ENCODE measurements around the gene LEP.

The LEP gene

DNA sequence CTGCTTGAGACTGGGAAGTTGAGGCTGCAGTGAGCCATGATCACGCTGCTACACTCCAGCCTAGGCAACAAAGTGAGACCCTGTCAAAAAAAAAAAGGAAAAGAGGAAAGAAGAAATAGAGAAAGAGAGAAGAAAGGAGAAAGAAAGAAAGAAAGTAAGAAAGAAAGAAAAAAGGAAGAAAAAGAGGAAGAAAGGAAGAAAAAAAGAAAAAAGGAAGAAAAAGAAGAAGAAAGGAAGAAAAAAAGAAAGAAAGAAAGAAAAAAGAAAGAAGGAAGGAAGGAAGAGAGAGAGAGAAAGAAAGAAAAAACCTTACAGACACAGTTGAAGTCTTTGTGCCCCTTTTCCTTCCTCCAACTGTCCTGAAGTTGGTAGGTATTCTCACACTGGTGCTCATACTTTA lies 26.6 kb upstream of the LEP start:
- Histone ChIP-seq H3K4me3 (ENCODE audit: low read length) (no peak overlapping the region), H3K27ac (ENCODE audit: low read length) (no peak overlapping the region), H3K9me3 (ENCODE audit: insufficient read depth, low read depth, low read length) (no peaks in the 10 kb centered on the region), H3K27me3 (ENCODE audit: insufficient read depth, low read length) (peaks cover 16% of the 10 kb centered on the region), H3K4me1 (ENCODE audit: insufficient read depth, low read length) (peaks cover 20% of the 10 kb centered on the region; the same call in 1 of the 2 replicates), H3K36me3 (ENCODE audit: insufficient read depth, low read depth, low read length) (no peaks in the 10 kb centered on the region), H3K9ac (ENCODE audit: low read depth, low read length) (no peak overlapping the region)

DNA sequence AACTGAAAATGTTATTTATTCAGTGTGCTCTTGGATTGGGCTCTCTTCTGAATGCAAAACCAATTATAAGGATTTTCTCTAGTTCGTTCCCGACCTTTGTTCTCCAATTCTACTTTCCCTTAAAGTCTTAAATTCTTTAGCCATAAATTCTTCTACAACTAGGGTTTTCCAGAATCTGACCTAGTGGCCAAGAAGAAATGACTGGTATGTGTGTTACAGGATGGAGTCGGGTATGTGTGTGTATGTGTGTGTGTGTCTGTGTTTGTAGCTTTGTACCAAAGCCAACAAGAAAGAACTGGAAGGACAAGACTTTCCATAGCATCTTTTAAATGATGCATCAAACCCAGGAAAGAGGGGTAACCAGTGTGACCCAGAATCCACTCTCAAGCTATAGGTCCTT lies 25.8 kb upstream of the LEP start:
- Histone ChIP-seq H3K4me1 (ENCODE audit: insufficient read depth, low read length) (peaks cover 20% of the 10 kb centered on the region; the same call in 1 of the 2 replicates), H3K27ac (ENCODE audit: low read length) (no peak overlapping the region), H3K9me3 (ENCODE audit: insufficient read depth, low read depth, low read length) (no peaks in the 10 kb centered on the region), H3K4me3 (ENCODE audit: low read length) (no peak overlapping the region), H3K27me3 (ENCODE audit: insufficient read depth, low read length) (peaks cover 19% of the 10 kb centered on the region), H3K9ac (ENCODE audit: low read depth, low read length) (no peak overlapping the region), H3K36me3 (ENCODE audit: insufficient read depth, low read depth, low read length) (no peaks in the 10 kb centered on the region)

DNA sequence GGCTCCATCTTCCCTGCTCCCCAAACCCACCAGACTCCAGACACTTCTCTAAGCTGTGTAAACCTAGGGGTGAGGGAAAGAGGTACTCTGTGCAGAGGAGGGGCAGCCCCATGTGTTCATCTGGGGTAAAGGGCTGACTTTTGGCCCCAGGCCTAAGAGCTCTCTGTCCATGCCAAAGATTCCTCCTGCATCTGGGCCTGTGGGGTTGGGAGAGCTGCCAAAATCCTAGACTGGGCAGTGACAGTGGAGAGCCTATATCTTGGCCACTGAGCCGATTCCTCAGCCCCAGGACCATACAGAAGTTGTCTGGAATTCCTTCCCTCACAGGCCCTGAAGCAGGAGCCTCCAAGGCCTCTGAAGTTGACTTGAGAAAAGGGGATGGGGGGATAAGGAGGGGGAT lies 25.3 kb upstream of the LEP start:
- H3K4me1 ChIP-seq (ENCODE audit: insufficient read depth, low read length), result peaks cover 20% of the 10 kb centered on the region; the same call in 1 of the 2 replicates
- H3K9me3 ChIP-seq (ENCODE audit: insufficient read depth, low read depth, low read length), result no peaks in the 10 kb centered on the region
- no peak overlapping the region for H3K9ac ChIP-seq (ENCODE audit: low read depth, low read length)
- no peak overlapping the region for H3K4me3 ChIP-seq (ENCODE audit: low read length)
- peaks cover 17% of the 10 kb centered on the region for H3K27me3 ChIP-seq (ENCODE audit: insufficient read depth, low read length)
- H3K36me3 ChIP-seq (ENCODE audit: insufficient read depth, low read depth, low read length), result no peaks in the 10 kb centered on the region
- no peak overlapping the region for H3K27ac ChIP-seq (ENCODE audit: low read length)

DNA sequence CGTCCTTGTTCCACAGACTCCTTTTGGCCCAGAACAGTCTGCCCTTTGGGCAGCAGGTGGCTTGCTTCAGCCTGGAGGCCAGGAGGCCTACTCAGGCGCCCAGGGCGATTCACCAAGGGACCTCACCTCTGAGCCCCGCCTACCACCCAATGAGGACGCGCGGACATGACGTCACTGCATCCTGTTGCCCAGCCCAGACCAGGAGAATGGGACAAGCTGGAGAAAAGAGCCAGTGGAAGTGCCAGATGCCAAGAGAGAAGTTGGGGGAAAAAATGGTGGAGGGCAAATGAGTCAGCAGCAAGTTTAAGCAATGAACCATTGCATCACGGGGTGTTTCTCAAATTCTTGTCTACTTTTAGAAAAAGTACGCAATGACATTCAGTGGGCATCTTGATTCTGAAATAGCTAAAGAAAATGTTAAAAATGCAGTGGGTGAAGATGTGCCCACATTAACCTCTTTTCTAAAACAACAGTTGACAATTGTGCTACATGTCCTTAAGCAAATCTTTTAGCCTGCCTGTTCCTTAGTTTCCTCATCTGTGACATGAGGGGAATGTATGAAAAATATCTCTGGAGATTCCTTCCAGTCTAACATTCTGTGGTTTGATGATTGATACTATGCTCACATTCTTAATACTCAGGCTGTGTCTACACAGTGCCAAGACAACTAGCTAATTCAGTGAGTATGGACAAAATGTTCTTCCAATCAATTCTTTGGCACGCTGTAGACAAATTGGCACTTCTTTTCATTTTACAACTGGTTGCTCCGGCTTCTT lies 23.9 kb upstream of the LEP start:
- H3K36me3 ChIP-seq (ENCODE audit: insufficient read depth, low read depth, low read length), result no peaks in the 10 kb centered on the region

DNA sequence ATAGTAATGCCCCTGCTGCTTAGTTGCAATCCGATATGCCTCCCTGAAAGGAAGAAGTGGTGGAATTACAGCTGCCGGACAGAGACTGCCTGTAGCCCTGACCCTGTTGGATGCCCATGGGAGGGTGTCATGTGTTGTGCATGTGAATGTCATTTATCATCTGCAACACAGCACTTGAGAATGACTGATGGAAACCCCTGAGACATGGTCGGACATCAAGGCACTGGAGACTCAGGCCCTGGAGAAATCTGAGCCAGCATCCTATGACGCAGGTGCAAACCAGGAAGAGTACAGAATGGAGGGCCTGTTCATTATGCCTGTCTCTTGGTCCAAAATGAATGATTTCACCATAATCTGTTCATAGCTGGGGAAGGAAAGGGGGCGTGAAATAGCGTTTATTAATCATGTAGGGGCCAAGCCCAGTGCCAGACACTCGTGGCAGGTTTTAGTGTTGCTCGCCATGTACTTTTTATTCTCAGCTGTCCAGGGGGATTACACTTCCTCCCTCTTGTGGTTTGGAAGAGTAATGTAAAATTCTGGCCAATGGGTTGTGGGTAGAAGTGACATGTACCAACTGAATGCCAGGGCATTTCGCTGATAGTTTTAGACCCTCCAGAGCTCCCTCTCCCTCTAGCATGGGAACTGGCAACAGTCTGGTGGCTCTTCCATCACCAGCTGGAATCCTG lies 23.0 kb upstream of the LEP start:
- no peaks in the 10 kb centered on the region for H3K9me3 ChIP-seq (ENCODE audit: insufficient read depth, low read depth, low read length)
- H3K36me3 ChIP-seq (ENCODE audit: insufficient read depth, low read depth, low read length), result no peaks in the 10 kb centered on the region
- no peak overlapping the region for H3K9ac ChIP-seq (ENCODE audit: low read depth, low read length)
- H3K27ac ChIP-seq (ENCODE audit: low read length), result no peak overlapping the region
- H3K4me3 ChIP-seq (ENCODE audit: low read length), result no peak overlapping the region
- H3K27me3 ChIP-seq (ENCODE audit: insufficient read depth, low read length), result peaks cover 21% of the 10 kb centered on the region; the same call in 1 of the 2 replicates
- H3K4me1 ChIP-seq (ENCODE audit: insufficient read depth, low read length), result peaks cover 8% of the 10 kb centered on the region; the same call in 1 of the 2 replicates

More for the DNA sequence above, 23.9 kb upstream of the LEP start:
- Histone ChIP-seq H3K9ac (ENCODE audit: low read depth, low read length) (no peak overlapping the region), H3K27ac (ENCODE audit: low read length) (no peak overlapping the region), H3K4me1 (ENCODE audit: insufficient read depth, low read length) (peaks cover 13% of the 10 kb centered on the region; the same call in 1 of the 2 replicates), H3K27me3 (ENCODE audit: insufficient read depth, low read length) (peaks cover 15% of the 10 kb centered on the region; the same call in 1 of the 2 replicates), H3K4me3 (ENCODE audit: low read length) (no peak overlapping the region), H3K9me3 (ENCODE audit: insufficient read depth, low read depth, low read length) (no peaks in the 10 kb centered on the region)

DNA sequence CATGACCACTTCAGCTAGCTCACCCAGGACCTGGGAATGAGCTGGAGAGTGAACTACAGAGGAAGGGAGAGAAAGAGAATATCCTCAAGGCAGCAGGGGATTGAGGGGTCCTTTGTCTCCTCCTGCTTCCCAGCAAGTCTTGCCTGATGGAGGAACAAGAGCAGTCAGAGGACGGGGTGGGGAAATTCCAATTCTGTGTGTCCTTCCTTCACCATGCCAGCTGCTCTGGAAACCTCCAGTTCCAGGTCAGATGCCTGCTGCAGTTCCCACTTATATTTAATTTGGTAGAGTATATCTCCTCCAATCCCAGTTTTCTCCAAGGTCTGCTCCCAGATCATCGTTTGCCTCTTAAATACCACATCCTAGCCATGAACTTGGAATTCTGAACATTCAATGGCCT lies 21.4 kb upstream of the LEP start:
- no peak overlapping the region for H3K27ac ChIP-seq (ENCODE audit: low read length)
- H3K9me3 ChIP-seq (ENCODE audit: insufficient read depth, low read depth, low read length), result no peaks in the 10 kb centered on the region
- H3K4me1 ChIP-seq (ENCODE audit: insufficient read depth, low read length), result peaks cover 6% of the 10 kb centered on the region; the same call in 1 of the 2 replicates
- H3K9ac ChIP-seq (ENCODE audit: low read depth, low read length), result no peak overlapping the region
- H3K4me3 ChIP-seq (ENCODE audit: low read length), result no peak overlapping the region
- H3K27me3 ChIP-seq (ENCODE audit: insufficient read depth, low read length), result peaks cover 22% of the 10 kb centered on the region; the same call in 1 of the 2 replicates
- no peaks in the 10 kb centered on the region for H3K36me3 ChIP-seq (ENCODE audit: insufficient read depth, low read depth, low read length)

DNA sequence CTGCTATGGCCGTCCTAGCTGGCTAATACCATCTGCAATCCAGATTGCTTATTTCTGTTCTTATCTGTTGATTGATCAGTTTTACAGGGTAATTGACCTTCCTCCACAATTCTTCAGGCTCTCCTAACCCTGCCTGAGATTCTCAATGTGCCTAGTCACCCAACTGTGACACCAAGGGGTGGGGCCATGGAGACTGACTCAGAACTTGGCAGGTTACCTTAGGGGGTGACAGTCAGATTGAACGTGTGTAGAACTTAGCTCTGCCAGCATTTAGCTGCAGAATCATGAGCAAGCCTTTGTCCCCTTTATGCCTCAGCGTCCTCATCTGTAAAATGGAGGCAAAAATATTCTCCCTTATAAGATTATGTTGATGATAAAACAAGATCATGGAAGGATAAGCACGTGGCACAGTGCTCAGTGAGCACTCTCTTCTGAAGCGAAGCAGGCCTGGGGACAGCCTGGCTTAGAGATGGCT lies 19.1 kb upstream of the LEP start:
- Histone ChIP-seq H3K27me3 (ENCODE audit: insufficient read depth, low read length) (peaks cover 22% of the 10 kb centered on the region; the same call in 1 of the 2 replicates), H3K9me3 (ENCODE audit: insufficient read depth, low read depth, low read length) (no peaks in the 10 kb centered on the region), H3K4me3 (ENCODE audit: low read length) (no peak overlapping the region), H3K36me3 (ENCODE audit: insufficient read depth, low read depth, low read length) (no peaks in the 10 kb centered on the region), H3K27ac (ENCODE audit: low read length) (no peak overlapping the region), H3K4me1 (ENCODE audit: insufficient read depth, low read length) (peaks cover 6% of the 10 kb centered on the region; the same call in 1 of the 2 replicates), H3K9ac (ENCODE audit: low read depth, low read length) (no peak overlapping the region)

DNA sequence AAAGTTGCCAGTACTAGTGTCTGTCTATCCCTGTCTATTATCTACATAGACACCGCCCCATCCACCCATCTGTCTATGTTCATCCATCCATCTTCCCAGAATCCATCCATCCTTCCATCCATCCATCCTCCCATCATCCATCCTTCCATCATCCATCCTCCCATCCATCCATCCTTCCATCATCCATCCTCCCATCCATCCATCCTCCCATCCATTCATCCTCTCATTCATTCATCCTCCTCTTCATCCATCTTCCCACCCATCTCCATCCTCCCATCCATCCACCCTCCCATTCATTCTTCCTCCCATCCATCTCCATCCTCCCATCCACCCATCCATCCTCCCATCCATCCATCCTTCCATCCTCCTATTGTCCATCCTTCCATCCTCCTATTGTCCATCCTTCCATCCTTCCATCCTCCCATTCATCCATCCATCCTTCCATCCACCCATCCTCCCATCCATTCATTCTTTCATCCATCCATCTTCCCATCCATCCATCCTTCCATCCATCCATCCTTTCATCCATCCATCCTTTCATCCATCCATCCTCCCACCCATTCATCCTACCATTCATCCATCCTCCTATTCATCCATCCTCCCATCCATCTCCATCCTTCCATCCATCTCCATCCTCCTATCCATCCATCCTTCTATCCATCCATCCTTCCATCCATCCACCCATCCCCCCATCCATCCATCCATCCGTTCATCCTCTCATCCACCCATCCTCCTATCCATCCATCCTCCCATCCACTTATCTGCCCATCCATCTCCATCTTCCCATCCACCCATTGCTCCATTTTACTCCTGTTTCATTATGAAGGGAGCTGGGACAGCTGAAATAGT lies 14.7 kb upstream of the LEP start:
- Histone ChIP-seq H3K27ac (ENCODE audit: low read length) (no peak overlapping the region), H3K4me3 (ENCODE audit: low read length) (no peak overlapping the region), H3K9me3 (ENCODE audit: insufficient read depth, low read depth, low read length) (no peaks in the 10 kb centered on the region), H3K36me3 (ENCODE audit: insufficient read depth, low read depth, low read length) (no peaks in the 10 kb centered on the region), H3K4me1 (ENCODE audit: insufficient read depth, low read length) (0 out of 2 replicates have a peak, but pooled peaks cover 4% of the 10 kb centered on the region), H3K9ac (ENCODE audit: low read depth, low read length) (no peak overlapping the region), H3K27me3 (ENCODE audit: insufficient read depth, low read length) (peaks cover 11% of the 10 kb centered on the region; the same call in 1 of the 2 replicates)

DNA sequence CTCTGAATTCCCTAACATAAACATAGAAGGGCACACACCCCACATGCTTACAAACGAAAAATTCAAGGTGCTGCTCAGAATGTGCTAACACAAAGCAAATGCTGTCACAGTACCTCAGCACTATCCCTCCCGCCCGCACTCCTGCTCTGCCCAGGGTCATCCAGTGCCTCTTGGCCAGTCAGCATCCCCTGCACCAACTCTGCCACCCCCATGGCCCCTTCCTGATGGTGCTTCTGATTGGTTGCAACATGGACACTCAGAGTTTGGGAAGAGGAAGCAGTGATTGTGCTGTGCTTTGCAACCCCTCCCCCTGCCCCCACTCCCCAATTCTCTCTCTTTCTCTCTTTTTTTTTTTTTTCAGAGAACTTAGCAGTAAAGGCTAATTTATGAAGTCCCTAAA lies 13.8 kb upstream of the LEP start:
- no peak overlapping the region for H3K27ac ChIP-seq (ENCODE audit: low read length)
- H3K4me1 ChIP-seq (ENCODE audit: insufficient read depth, low read length), result no peaks in the 10 kb centered on the region
- H3K9me3 ChIP-seq (ENCODE audit: insufficient read depth, low read depth, low read length), result no peaks in the 10 kb centered on the region
- peaks cover 7% of the 10 kb centered on the region; the same call in 1 of the 2 replicates for H3K27me3 ChIP-seq (ENCODE audit: insufficient read depth, low read length)
- H3K9ac ChIP-seq (ENCODE audit: low read depth, low read length), result no peak overlapping the region
- H3K36me3 ChIP-seq (ENCODE audit: insufficient read depth, low read depth, low read length), result no peaks in the 10 kb centered on the region
- no peak overlapping the region for H3K4me3 ChIP-seq (ENCODE audit: low read length)

DNA sequence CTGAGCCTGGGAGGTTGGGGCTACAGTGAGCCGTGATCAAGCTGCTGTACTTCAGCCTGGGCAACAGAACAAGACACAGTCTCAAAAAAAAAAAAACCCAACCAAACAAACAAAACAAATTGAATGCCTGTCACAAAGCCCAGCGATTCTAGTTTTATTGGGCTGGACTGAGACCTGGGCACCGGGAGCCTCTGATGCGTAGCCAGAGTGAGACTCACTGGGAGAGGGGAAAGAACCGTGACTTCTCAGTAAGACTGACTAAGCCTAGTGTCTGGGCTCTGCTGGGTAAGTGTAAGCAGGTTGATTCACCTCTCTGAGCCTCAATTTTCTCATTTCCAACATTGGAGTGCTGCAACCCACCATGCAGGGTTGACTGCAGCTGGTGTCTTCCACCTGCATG lies 10.1 kb upstream of the LEP start:
- Histone ChIP-seq H3K36me3 (ENCODE audit: insufficient read depth, low read depth, low read length) (no peaks in the 10 kb centered on the region), H3K9ac (ENCODE audit: low read depth, low read length) (no peak overlapping the region), H3K4me1 (ENCODE audit: insufficient read depth, low read length) (no peaks in the 10 kb centered on the region), H3K27ac (ENCODE audit: low read length) (no peak overlapping the region), H3K4me3 (ENCODE audit: low read length) (no peak overlapping the region), H3K27me3 (ENCODE audit: insufficient read depth, low read length) (no peaks in the 10 kb centered on the region; the same call in 1 of the 2 replicates), H3K9me3 (ENCODE audit: insufficient read depth, low read depth, low read length) (no peaks in the 10 kb centered on the region)

DNA sequence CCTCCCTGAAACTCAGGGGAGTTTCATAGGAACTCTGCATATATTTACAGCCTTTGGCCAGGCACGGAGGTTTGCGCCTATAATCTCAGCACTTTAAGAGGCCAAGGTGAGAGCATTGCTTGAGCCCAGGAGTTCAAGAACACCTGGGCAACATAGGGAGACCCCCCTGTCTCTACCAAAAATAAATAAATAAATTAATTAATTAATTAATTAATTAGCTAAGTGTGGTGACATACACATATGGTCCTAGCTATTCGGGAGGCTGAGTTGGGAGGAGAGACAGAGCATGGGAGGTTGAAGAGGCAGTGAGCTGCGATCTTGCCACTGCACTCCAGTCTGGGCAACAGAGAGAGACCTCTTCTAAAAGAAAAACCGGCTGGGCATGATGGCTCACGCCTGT lies 9.4 kb upstream of the LEP start:
- H3K36me3 ChIP-seq (ENCODE audit: insufficient read depth, low read depth, low read length), result no peaks in the 10 kb centered on the region
- no peaks in the 10 kb centered on the region for H3K9me3 ChIP-seq (ENCODE audit: insufficient read depth, low read depth, low read length)
- H3K9ac ChIP-seq (ENCODE audit: low read depth, low read length), result no peak overlapping the region
- no peaks in the 10 kb centered on the region; the same call in 1 of the 2 replicates for H3K27me3 ChIP-seq (ENCODE audit: insufficient read depth, low read length)
- no peak overlapping the region for H3K27ac ChIP-seq (ENCODE audit: low read length)
- no peaks in the 10 kb centered on the region for H3K4me1 ChIP-seq (ENCODE audit: insufficient read depth, low read length)
- H3K4me3 ChIP-seq (ENCODE audit: low read length), result no peak overlapping the region

Data from iPS-20b (cell line).